GM18511 (cell line): Measurements from ENCODE around the gene ERC2.

ENCODE experiments used
- ATAC-seq: cut with Tn5 transposase; IDR thresholded peaks from one replicate; pipeline ENCODE4 v1.9.1; 2021; ENCODE audit warnings: mild to moderate bottlenecking, moderate library complexity; ENCODE audit not compliant: unreplicated experiment

Gene ERC2

DNA sequence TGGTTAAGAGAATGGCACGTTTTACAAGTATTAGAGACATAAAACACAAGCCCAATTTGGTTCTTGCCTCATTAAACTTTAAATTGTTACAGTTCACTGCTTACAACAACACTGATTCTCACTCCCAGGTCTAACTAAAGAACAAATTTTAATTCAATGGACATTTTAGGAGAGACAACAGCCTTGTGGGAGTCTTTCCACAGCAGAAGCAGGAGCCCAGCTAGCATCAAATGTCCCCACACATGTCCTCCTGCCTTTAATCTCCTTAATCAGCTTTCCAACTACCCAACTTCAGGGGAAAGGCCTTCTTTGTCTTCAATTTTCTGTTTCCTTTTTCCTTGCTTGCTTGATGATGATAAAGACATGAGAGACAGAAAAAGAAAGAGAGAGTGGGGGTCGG is 693.4 kb downstream of the ERC2 start:
- no peak for ATAC-seq

DNA sequence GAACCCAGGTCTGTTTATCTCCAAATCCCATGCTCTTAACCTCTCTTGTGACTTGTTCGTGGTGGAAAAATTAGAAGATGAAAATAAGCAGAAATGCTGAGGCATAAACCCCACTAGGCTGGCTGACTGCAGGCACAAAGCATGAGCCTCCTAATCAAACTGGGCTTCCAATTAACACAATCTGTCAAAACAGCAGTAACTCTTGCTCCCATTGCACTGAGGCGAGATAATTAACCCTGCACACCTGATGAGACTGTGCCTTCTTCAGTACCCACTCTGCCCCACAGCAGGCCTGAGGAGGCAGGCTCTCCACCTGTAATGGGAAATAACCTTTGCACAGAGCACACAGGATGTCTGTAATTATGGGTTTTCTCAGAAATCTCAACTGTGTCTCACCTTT is 696.8 kb downstream of the ERC2 start:
- no peak for ATAC-seq

DNA sequence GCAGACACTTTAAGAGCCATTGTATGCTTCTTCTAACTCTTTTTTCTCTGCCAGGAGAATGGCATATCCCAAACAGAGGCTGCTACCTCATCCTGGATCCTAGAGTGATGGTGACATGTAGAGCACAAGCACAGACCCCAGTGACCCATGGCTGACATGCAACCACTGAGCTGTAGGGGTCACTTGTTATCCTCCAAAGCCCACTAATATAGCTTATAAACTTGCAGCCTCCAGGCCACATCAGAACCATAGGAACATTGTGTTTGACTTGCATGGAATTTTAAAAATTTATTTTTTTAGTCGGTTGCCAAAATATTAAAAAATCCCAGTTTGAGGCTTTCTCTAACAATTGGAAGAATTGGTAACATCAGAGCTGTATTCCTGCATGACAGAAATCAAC is 698.2 kb downstream of the ERC2 start:
- no peak for ATAC-seq

DNA sequence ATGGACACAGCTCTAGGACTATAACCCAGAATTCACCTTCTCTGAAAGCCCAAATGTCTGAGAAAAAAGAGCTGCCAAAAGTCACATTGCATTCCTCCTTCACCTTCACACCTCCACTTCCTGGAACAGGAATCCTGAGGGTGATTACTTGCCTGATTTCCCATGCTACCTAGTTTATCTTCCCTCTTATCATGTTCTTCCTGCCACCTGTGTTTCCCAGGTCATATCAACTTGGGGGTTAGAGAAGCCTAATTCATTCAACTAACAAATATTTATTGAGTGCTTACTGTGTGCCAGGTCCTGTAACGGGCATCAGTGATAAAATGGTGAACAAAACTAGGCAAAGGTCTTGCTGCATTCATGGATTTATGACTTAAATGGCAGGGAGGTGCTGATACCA is 701.5 kb downstream of the ERC2 start:
- ATAC-seq = no peak

DNA sequence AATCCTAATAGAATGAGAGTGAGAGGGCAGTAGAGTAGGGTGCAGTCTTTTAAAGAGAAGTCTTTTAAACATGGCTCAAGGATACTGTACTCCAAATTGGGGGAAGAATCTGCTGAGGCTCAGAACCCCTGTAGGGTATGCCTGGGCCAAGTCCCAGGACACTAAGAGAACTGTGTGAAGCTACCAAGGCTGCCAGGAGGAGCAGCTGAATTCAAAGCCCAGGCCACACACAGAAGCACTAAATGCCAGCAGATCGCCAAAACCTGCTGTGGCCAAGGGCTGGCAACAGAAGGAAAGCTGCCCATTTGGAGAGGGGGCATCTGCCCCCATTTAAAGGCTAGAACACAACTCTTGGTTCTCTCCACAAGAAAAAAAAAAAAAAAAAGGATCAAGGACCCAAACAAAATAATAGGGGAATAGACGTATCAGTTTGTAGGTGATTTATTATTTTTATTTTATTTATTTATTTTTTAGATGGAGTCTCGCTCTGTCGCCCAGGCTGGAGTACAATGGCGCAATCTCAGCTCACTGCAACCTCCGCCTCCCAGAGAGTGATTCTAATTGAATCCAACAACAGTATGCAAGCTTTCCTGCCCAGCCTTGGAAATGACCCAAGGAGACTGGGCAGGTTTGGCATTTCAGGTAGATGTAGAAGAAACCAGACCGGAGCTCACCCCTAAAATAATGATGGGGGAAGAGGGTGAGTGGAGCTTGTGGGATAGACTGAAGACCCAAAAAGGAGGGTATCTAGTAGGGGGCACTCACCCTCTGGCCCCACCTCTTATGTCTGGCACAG is 702.2 kb downstream of the ERC2 start:
- ATAC-seq = no peak

DNA sequence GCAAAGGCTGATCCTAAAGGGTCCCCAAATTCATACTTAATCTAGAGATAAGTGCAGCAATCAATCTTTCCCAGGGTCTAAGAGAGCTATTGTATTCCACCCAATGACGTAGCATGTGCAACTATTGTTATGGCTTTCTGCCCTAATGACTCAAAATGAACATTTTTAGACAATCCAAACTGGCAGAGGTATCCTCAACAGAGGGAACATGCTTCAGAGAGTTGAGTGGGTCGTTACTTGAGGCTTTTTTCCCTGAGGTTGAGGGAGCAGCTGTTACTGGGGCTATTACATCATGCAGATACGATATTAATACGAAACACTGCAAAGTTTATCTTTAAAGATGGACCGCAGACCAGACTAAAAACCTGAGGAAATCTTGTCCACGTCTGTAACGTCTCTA is 702.9 kb downstream of the ERC2 start:
- no peak for ATAC-seq

DNA sequence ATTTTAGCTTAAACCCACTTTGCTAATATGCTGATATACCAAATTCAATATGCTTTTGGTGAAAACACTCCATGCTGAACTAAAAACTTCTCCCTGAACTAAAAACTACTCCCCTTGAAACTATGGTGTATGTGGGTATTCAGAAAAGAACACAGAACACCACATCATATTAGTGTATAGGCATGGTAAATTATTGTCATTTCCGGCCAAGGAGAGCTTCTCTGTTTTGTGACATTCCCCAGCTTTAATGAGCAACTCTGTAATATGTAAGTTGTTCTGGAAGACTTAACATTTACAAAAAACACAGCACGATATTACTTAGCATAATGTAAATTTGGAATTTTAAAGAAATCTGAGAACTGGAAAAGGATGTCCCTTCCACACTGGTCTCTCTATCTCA is 711.3 kb downstream of the ERC2 start:
- ATAC-seq = no peak

DNA sequence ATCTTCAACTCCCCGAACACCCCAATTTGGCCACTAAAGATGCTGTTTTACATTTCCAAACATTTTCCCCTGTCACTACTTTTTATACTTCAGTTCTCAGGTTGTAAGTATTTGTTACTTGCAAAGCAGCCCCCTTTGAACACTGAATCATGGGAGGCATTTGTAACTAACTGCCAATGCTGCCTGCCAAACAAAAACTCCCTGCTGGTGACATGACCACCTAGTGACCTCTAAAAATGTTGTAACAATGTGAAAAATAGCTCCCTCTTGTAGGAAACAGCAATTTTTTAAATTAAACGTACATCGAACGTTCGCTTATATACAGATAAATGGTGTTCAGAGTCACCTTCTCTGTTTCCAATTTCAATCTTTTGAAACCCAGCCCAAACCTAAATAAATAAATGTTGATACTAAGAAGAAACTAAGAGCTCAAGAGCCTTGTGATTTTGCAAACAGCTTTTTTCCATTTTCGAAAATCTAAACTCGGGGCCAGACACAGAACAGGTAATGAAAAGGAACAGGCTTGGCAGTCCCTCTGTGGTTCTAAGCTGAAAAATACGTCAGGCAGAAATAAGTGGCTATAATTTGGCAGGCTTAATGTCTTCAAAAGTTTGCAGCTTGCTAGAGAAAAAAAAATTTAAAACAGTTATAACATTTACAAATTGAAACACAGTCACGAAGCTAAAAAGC is 712.6 kb downstream of the ERC2 start:
- no peak for ATAC-seq

DNA sequence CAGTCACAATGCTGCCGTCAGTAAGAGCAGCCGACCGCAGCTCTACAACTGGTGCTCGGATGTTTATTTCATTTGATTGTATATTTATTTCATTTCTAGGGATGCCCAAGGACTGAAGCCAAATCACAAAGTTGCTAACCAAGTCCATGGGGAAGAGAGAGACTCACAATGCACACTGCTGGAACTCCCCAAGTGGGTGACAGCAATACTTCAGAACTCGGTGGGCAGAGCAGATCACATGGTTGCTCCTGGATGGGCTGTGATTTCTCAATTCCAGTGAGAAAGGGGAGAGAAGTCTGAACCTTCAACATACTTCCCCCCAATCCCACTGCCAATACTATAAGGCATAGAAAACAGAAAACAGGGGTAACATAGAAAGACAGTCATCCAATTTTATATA is 715.4 kb downstream of the ERC2 start:
- no peak for ATAC-seq

DNA sequence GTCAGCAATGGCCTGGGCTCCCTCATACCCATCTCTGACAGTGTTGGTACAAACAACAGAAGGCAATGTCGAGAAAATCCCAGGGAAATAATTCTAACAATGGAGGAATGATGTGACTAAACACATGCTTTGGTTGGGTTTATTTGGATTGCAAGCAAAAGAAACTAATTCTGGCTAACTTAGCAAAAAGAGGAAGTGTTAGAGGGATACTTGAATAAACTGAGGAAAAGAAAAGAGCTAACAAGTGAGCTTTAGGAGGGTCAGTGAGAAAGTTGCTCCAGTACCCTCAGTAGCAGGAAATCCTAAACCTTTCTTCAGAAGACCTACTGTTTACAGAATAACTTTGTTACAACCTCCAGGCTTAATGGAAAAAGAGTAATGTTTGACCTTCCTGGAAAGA is 716.5 kb downstream of the ERC2 start:
- no peak for ATAC-seq

DNA sequence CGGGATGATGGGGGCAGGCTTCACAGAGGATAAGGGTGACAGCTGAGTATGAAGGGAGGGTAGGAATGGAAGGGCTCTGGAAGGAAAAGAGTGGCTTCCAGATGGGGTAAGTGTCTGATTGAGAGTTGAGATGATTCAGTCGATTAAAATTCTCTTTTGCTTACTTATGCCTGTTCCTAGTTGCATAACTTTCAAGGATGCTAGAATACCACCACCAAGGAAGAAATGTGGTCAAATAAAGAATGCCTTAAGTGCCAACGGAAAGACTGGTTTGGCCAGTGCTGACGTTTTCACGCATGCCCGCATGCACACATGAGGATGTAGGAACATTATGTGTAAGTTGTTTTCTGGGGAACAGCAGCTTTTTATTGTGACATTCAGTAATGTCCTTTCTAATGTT is 717.7 kb downstream of the ERC2 start:
- ATAC-seq = no peak

DNA sequence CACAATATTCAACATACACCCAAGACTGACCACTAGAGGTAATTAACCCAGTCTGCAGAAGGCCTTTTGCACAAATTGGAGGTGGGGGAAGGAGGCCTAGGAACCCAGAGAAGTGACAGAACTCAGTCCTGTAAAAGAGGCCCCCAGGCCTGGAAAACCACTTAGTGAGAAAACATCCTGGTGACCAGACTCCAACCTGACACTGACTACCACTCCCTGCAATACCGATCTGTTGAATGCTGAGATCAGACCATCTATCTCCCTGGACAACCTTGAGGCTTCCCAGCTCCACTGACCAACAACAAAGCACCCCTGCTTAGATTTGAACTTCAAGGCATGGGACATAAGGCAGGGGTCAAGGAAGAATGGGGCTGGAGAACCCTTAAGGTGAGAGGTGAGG is 719.2 kb downstream of the ERC2 start:
- ATAC-seq = no peak

DNA sequence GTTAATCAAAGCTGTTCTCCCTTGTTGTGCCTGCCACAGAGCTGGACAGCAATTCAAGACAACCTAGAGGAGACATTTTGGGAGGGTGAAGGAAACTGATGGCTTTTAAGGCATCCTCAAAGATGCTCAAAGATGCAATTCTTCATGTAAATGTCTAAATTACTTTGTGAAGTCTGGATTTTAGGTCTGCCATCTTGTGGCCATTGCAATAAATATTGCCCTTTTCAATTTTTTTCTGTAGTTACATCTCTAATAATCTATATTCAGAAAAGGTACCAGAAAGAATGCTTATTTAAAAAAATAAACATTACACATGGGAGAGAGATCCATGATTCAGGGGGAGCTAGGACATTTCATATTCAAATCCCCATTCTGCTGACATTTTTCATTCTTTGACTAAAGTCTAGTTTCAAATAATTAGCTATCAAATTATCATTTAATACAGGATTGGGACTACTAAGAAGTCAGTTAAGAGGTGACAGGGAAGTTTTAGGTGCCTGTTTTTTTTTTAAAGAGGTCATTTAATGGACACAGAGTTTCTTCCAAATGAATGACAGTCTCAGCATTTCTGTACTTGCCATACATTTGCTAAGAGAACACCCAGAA is 721.4 kb downstream of the ERC2 start:
- no peak for ATAC-seq

DNA sequence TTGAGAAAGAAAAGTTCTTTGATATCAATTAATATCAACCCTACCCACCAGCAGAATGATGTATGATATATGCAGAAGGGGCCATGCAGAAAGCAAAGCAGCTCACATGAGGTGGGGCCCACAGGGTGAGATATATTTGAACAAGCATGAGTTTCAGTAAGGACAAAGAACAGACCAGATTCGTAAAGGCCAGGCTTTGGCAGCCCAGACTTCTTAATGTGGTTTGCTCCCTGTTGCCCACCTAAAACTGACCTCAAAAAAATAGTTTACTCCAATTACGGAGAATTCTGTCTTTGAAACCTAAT is 725.5 kb downstream of the ERC2 start:
- ATAC-seq = no peak

DNA sequence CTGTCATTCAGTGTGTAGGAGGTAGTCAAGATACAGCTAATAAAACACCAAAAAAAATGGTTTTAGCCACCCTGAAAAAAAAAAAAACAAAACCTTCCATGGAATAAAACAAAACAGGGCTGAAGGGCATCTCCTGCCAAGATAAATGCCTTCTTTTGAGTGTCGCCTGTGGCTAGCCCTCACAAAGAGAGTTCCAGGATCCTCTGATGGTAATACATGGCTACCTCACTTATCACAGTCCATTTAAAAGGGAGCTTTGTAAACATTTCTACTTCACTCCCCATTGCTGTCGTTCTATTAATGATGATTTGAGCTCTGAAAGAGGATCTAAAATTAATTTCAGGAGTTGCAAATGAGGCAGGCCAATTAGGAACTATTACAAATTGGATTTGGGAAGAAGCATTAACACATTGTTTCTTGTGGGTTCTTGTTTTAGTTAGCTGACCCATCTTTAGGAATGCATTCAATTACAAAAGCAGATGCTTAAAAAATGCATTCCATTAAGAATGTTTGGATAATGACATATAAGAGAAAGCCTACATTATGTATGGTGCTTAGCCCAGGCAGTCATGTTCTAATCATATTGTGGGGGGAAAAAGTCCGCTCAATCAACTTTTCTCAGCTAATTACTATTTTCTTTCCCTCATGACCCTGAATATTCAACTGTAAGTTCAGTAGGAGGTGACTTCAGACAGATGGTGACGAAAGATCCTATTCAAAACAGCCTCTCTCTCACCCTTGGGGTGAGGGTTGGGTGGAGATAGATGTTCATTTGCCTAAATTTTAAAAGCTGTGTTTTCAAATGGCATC is 726.0 kb downstream of the ERC2 start:
- ATAC-seq = no peak

DNA sequence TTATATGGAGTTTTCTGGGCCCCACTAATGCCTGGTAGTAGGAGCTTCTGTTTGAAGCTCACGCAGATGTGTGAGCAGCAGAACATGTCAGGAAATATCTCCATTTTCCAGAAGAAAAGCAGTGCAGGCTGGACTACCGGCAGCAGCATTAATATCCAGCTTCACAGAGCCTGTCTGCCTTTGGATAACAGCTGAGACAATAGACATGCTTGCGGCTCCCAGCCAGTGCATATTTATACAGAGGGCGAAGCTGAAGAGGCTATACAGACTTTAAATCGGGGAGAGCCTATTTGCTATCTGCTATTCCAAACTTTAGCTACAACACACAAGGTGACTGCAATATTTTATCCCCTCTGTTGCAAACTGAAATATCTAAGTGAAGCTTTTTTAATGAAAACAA is 731.1 kb downstream of the ERC2 start:
- no peak for ATAC-seq

DNA sequence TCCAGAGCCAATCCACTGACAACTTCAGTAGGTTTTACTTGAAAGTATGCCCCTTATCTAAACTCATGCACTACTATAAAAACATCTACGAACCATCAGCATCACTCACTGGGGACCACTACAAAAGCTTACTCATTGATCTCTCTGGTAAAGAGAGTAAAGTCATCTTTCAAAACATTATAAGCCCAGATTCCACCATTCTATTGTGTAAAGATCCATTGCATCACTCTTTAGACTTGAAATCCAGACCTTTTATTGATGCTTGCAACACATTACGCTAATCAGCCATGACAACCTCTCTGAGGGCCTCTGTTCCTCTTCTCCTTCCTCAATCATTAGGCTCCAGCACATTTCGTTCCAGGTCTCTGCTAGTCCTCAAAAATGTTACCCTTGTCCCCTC is 732.3 kb downstream of the ERC2 start:
- ATAC-seq = no peak

DNA sequence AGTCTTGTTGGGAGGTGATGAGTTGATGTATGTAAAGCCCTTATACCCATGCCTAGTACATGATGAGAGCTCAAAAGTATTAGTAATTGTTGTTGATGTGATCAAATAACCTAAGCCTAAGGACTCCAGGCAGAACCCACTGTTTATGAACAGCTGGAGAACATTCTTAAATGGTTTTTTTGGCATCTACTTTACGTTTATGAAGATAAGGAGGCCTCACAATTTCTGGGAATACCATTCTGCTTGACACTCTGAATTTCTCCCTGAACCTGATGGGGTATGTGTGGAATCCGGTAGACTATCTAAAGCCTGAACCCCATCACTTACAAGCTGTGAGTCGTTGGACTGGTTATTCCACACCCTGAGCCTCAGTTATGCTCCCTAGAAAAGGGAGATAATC is 736.5 kb downstream of the ERC2 start:
- ATAC-seq = no peak

DNA sequence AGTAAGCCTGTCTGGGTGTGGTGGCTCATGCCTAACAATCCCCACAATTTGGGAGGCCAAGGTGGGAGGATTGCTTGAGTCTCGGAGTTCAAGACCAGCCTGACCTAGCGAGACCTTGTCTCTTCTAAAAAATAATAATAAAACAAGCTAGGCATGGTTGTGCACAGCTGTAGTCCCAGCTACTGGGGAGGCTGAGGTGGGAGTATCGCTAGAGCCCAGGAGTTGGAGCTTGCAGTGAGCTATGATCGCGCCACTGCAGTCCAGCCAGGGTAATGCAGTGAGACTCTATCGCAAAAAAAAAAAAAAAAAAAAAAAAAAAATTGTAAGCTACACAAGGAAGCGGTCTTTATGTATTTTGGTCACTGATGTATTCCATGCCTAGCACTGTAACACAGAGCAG is 738.7 kb downstream of the ERC2 start:
- no peak for ATAC-seq

DNA sequence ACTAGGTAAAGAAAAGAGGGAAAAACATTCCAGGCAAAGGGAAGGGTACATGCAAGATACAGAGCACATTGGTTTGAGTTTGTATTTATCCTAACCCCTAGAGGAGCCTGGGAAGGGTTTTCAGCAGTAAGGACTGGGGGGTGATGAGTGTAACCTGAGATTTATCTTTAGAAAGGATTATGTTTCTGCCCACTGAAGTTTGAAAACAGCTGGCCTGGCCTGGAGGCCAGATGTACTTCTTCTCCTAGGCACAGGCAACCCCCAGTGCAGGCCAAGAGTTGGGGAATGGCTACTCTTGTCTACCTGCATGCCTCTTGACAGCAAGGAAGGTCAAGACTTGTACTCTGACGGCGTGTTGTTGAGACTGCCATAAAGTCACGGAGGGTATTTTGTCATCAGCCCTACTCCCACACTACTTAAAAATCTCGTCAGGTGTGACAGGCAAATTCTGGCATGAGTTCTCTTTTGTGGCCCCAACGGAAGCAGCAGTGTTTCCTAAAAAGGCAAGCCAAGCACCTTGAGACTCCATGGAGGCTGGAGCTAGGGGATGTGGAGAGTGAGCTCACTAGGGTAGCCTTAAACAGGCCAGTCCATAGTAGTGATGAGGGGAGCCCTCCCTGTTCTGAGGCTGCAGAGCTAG is 739.7 kb downstream of the ERC2 start:
- ATAC-seq = no peak

DNA sequence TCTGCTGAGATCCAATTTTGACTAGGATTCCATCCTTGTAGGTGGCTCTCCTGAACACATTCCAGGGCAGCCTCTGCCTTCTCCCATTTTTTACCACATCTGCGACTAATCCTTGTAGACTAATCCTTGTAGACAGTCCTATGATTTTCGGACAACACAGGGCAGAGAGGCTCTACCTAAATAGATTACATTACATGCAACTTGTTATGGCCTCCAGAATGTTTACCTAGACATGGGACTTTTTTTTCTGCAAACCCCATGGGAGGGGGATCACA is 741.8 kb downstream of the ERC2 start:
- no peak for ATAC-seq
